H9 (cell line): ENCODE data around the gene C10orf95. TPM values are rescaled to one million over a fixed set of nuclear protein-coding genes. Genes with fewer than 3 reads are reported as not detected.

Experiments used
- DNase-seq: peaks from one replicate; pipeline ENCODE4 v3.0.0-alpha.2; 2017
- H2AFZ ChIP-seq: one replicate; pipeline ENCODE4 v1.6.1; 2013; ENCODE audit warnings: mild to moderate bottlenecking, low read length, control low read depth, moderate library complexity
- H2AK5ac ChIP-seq: 2 replicates; pipeline ENCODE4 v1.6.1; 2013; ENCODE audit warnings: low read length, control low read depth, mixed read lengths; ENCODE audit not compliant: insufficient read length
- H2BK120ac ChIP-seq: one replicate; pipeline ENCODE4 v1.6.1; 2013; ENCODE audit warnings: low read depth, mild to moderate bottlenecking, low read length, control low read depth, inconsistent platforms; ENCODE audit not compliant: poor library complexity, severe bottlenecking
- H2BK12ac ChIP-seq: 2 replicates; pipeline ENCODE4 v1.6.1; 2013; ENCODE audit warnings: low read length, control low read depth, mixed read lengths, low read depth; ENCODE audit not compliant: insufficient read length
- H2BK15ac ChIP-seq: 2 replicates; pipeline ENCODE4 v1.6.1; 2013; ENCODE audit warnings: low read depth, low read length, control low read depth
- H2BK20ac ChIP-seq: one replicate; pipeline ENCODE4 v1.6.1; 2013; ENCODE audit warnings: low read depth, mild to moderate bottlenecking, low read length, control low read depth, inconsistent platforms; ENCODE audit not compliant: poor library complexity, severe bottlenecking
- H2BK5ac ChIP-seq: 2 replicates; pipeline ENCODE4 v1.6.1; 2013; ENCODE audit warnings: low read length, control low read depth, mixed read lengths; ENCODE audit not compliant: insufficient read length
- H3K14ac ChIP-seq: 2 replicates; pipeline ENCODE4 v1.6.1; 2013; ENCODE audit warnings: low read length, control low read depth; ENCODE audit not compliant: insufficient read depth
- H3K18ac ChIP-seq: 2 replicates; pipeline ENCODE4 v1.6.1; 2013; ENCODE audit warnings: low read depth, mild to moderate bottlenecking, mixed read lengths, low read length, control low read depth; ENCODE audit not compliant: insufficient read length
- H3K23ac ChIP-seq: 2 replicates; pipeline ENCODE4 v1.6.1; 2013; ENCODE audit warnings: low read length, control low read depth, mixed read lengths, low read depth; ENCODE audit not compliant: insufficient read length
- H3K23me2 ChIP-seq: 2 replicates; pipeline ENCODE4 v1.6.1; 2013; ENCODE audit warnings: low read depth, mild to moderate bottlenecking, mixed read lengths, low read length, control low read depth; ENCODE audit not compliant: insufficient read length, poor library complexity, severe bottlenecking
- H3K27ac ChIP-seq: 2 replicates; pipeline ENCODE4 v1.5.1; 2013; ENCODE audit warnings: low read length, control low read depth, mixed read lengths, low read depth; ENCODE audit not compliant: insufficient read length
- H3K27me3 ChIP-seq: 2 replicates; pipeline ENCODE4 v1.6.1; 2013; ENCODE audit warnings: low read length, control low read depth, inconsistent platforms; ENCODE audit not compliant: insufficient read depth
- H3K4ac ChIP-seq: 2 replicates; pipeline ENCODE4 v1.6.1; 2013; ENCODE audit warnings: low read depth, mild to moderate bottlenecking, control low read depth, inconsistent platforms, low read length, moderate library complexity
- H3K4me1 ChIP-seq: 2 replicates; pipeline ENCODE4 v1.6.1; 2013; ENCODE audit warnings: low read length, control low read depth, inconsistent platforms; ENCODE audit not compliant: insufficient read depth
- H3K4me2 ChIP-seq: 2 replicates; pipeline ENCODE4 v1.6.1; 2013; ENCODE audit warnings: low read length, control low read depth, mixed read lengths; ENCODE audit not compliant: insufficient read length, insufficient read depth
- H3K56ac ChIP-seq: 2 replicates; pipeline ENCODE4 v1.6.1; 2013; ENCODE audit warnings: low read depth, mild to moderate bottlenecking, mixed read lengths, low read length, control low read depth; ENCODE audit not compliant: insufficient read length
- H3K79me1 ChIP-seq: 2 replicates; pipeline ENCODE4 v1.6.1; 2013; ENCODE audit warnings: low read depth, mild to moderate bottlenecking, moderate library complexity, low read length, control low read depth, inconsistent platforms; ENCODE audit not compliant: insufficient read depth, poor library complexity, severe bottlenecking
- H3K79me2 ChIP-seq: 2 replicates; pipeline ENCODE4 v1.6.1; 2013; ENCODE audit warnings: low read length, control low read depth, inconsistent platforms; ENCODE audit not compliant: insufficient read depth
- H3K9ac ChIP-seq: 2 replicates; pipeline ENCODE4 v1.6.1; 2013; ENCODE audit warnings: low read length, control low read depth, mixed read lengths; ENCODE audit not compliant: insufficient read length; ENCODE audit errors: extremely low read depth
- H3K9me3 ChIP-seq: one replicate; pipeline ENCODE4 v1.6.1; 2013; ENCODE audit warnings: low read depth, low read length, inconsistent platforms; ENCODE audit not compliant: control insufficient read depth
- H3T11ph ChIP-seq: one replicate; pipeline ENCODE4 v1.6.1; 2013; ENCODE audit warnings: mild to moderate bottlenecking, low read length, control low read depth, inconsistent platforms
- H4K20me1 ChIP-seq: one replicate; pipeline ENCODE4 v1.6.1; 2013; ENCODE audit not compliant: control insufficient read depth, insufficient read length, insufficient read depth
- H4K5ac ChIP-seq: 2 replicates; pipeline ENCODE4 v1.6.1; 2013; ENCODE audit warnings: low read depth, mild to moderate bottlenecking, mixed read lengths, low read length, control low read depth; ENCODE audit not compliant: insufficient read length
- H4K8ac ChIP-seq: replicated peaks from 2 replicates; pipeline ENCODE4 v1.6.1; 2013; ENCODE audit warnings: low read length, control low read depth, mixed read lengths, low read depth; ENCODE audit not compliant: insufficient read length
- H4K91ac ChIP-seq: 2 replicates; pipeline ENCODE4 v1.6.1; 2013; ENCODE audit warnings: low read depth, mild to moderate bottlenecking, moderate library complexity, mixed read lengths, low read length, control low read depth; ENCODE audit not compliant: insufficient read length
- H3K27ac Mint-ChIP-seq, 3 experiments: 2 replicates in 2 of 3; 3 replicates in 1 of 3; pipeline ENCODE4 v1.8.0; 2020 to 2021; ENCODE audit warnings: mixed read lengths in 3 of 3, mild to moderate bottlenecking in 1 of 3, moderate library complexity in 1 of 3
- H3K27me3 Mint-ChIP-seq: 2 replicates; pipeline ENCODE4 v1.8.0; 2021; ENCODE audit warnings: low read depth, mild to moderate bottlenecking, moderate library complexity, mixed read lengths
- H3K36me3 Mint-ChIP-seq, 3 experiments: 2 replicates in 2 of 3; 3 replicates in 1 of 3; pipeline ENCODE4 v1.8.0; 2020 to 2021; ENCODE audit warnings: low read depth in 3 of 3, mixed read lengths in 3 of 3; ENCODE audit not compliant: insufficient read depth in 1 of 3
- H3K4me1 Mint-ChIP-seq, 2 experiments: 2 replicates each; pipeline ENCODE4 v1.8.0; 2020; ENCODE audit warnings: mixed read lengths in 2 of 2
- H3K4me3 Mint-ChIP-seq, 2 experiments: 2 replicates in 1 of 2; 3 replicates in 1 of 2; pipeline ENCODE4 v1.8.0; 2020 to 2021; ENCODE audit warnings: mild to moderate bottlenecking in 2 of 2, mixed read lengths in 2 of 2, moderate library complexity in 1 of 2
- H3K9me3 Mint-ChIP-seq, 2 experiments: 2 replicates in 1 of 2; 3 replicates in 1 of 2; pipeline ENCODE4 v1.8.0; 2020; ENCODE audit warnings: mild to moderate bottlenecking in 2 of 2, mixed read lengths in 2 of 2, moderate library complexity in 1 of 2
- CTCF ChIP-seq: fragments of 200-600 bp; sonication (generic); conservative IDR thresholded peaks from 3 replicates; pipeline ENCODE4 v1.8.0; 2021; ENCODE audit warnings: antibody characterized with exemption, mild to moderate bottlenecking
- WGBS: extraction: QIAGEN DNeasy Blood & Tissue Kit; methylation state at CpG from one replicate; pipeline ENCODE4 v1.1.7; 2013; ENCODE audit warnings: missing lambda C conversion rate, low lambda C conversion rate, mixed read lengths; ENCODE audit not compliant: insufficient read length; ENCODE audit errors: extremely low coverage; 5-methylcytosine and 5-hydroxymethylcytosine counted together
- total RNA-seq: library from RNA; stranded (reverse); gene quantifications from 2 replicates; pipeline ENCODE4 v1.2.1, GENCODE V29; 2021

The C10orf95 gene
- total RNA-seq, 1 experiment from 2014 or later, result not detected

- no CpG with 5 or more reads among the region's 13 CpGs for WGBS
- peaks cover 48% of the 10 kb centered on the region for H3K27me3 Mint-ChIP-seq
- no peak overlapping the region for H3K4me3 Mint-ChIP-seq
Measured at GRCh38 chr10:102403115-102403514, 48.2 kb downstream of the C10orf95 start.

More at GRCh38 chr10:102403115-102403514, 48.2 kb downstream of the C10orf95 start:
- H3K4me1 Mint-ChIP-seq, result peaks cover 3 to 13% of the 10 kb centered on the region in 2 experiments
- no peak overlapping the region for H4K8ac ChIP-seq
- no peak overlapping the region for H2BK120ac ChIP-seq
- H3T11ph ChIP-seq, result no peak overlapping the region
- H3K9me3 Mint-ChIP-seq, result no peaks in the 10 kb centered on the region
- no peak overlapping the region for H2AK5ac ChIP-seq
- no peak overlapping the region for H2BK20ac ChIP-seq
- H2BK15ac ChIP-seq, result no peak overlapping the region
- peaks cover 8% of the 10 kb centered on the region; the same call in 1 of the 2 replicates for H3K27me3 ChIP-seq
- no peak overlapping the region for H3K14ac ChIP-seq
- H3K9ac ChIP-seq, result no peak overlapping the region
- H3K36me3 Mint-ChIP-seq, result peaks cover 1 to 25% (median 15%) of the 10 kb centered on the region in 3 experiments; a peak in 5 of 7 replicates
- H3K79me2 ChIP-seq, result no peaks in the 10 kb centered on the region
- no peak overlapping the region for H3K4me2 ChIP-seq
- H3K4ac ChIP-seq, result no peak overlapping the region
- H3K9me3 ChIP-seq, result no peaks in the 10 kb centered on the region
- H3K27ac ChIP-seq, result no peak overlapping the region
- H4K5ac ChIP-seq, result no peak overlapping the region
- H2BK5ac ChIP-seq, result no peak overlapping the region
- H2BK12ac ChIP-seq, result no peak overlapping the region
- H2AFZ ChIP-seq, result no peak overlapping the region
- H3K23ac ChIP-seq, result no peak overlapping the region
- TF ChIP-seq CTCF, result no peak
- no peak for DNase-seq
- no peak overlapping the region for H4K91ac ChIP-seq
- H3K4me1 ChIP-seq, result no peaks in the 10 kb centered on the region
- no peaks in the 10 kb centered on the region for H3K23me2 ChIP-seq
- H3K27ac Mint-ChIP-seq, result no peak overlapping the region
- H3K18ac ChIP-seq, result no peak overlapping the region
- H3K56ac ChIP-seq, result no peak overlapping the region
- H4K20me1 ChIP-seq, result no peaks in the 10 kb centered on the region
- no peaks in the 10 kb centered on the region for H3K79me1 ChIP-seq
